Measurements from ENCODE around the gene CDKL1. TPM values are rescaled to one million over a fixed set of nuclear protein-coding genes. Genes with fewer than 3 reads are reported as not detected.

The CDKL1 gene
- polyA plus RNA-seq, 2 of the 4 experiments (the other 2 are of a cell fraction): 10.2 to 11.0 TPM

DNA sequence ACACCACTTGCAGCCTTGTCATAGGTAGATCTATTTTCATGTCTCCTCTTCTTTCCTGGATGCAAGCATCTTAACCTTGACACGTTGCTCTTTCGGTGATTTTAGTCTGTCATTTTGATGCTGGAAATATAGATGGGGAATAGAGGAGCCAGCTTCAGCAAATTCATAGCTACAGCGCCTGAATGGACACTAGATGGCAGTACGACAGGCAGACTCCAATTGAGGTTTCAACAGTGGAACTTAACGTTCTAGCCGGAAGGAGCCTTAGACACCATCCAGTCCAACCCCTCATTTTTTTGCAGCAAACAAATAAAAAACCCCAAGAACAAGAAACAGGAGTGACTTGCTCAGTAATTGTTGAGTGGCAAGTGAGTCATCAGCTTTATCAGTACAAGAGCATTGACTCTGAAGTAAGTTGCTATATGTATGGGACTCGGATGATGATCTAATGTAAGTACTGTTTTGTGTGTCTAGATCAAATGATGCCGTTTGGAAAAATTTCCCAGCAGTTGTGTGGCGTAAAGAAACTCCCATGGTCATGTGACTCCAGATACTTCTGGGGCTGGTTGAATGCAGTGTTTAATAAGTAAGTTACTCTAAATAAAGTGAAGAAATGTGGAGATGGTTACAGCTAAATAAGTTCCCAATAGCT is 75.5 kb downstream of the CDKL1 start (continued):
- TF ChIP-seq CHD2 (IDR thresholded peaks at IDR 0.05; ENCODE audit: low read length, partially characterized antibody): no peak
- TF ChIP-seq, protein P1, sequence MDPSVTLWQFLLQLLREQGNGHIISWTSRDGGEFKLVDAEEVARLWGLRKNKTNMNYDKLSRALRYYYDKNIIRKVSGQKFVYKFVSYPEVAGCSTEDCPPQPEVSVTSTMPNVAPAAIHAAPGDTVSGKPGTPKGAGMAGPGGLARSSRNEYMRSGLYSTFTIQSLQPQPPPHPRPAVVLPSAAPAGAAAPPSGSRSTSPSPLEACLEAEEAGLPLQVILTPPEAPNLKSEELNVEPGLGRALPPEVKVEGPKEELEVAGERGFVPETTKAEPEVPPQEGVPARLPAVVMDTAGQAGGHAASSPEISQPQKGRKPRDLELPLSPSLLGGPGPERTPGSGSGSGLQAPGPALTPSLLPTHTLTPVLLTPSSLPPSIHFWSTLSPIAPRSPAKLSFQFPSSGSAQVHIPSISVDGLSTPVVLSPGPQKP (IDR thresholded peaks at IDR 0.05; ENCODE audit: low read depth, low read length): no peak
- TF ChIP-seq RFX5 (IDR thresholded peaks at IDR 0.05): 0 out of 2 replicates have a peak, but pooled peaks have one; percentile 37
- TF ChIP-seq HOXB13 (CRISPR knock-in tag; IDR thresholded peaks at IDR 0.05; ENCODE audit: low read depth): 0 out of 2 replicates have a peak, but pooled peaks have one; percentile 33
- TF ChIP-seq KDM5A (IDR thresholded peaks at IDR 0.05): no peak
- TF ChIP-seq, protein P2, sequence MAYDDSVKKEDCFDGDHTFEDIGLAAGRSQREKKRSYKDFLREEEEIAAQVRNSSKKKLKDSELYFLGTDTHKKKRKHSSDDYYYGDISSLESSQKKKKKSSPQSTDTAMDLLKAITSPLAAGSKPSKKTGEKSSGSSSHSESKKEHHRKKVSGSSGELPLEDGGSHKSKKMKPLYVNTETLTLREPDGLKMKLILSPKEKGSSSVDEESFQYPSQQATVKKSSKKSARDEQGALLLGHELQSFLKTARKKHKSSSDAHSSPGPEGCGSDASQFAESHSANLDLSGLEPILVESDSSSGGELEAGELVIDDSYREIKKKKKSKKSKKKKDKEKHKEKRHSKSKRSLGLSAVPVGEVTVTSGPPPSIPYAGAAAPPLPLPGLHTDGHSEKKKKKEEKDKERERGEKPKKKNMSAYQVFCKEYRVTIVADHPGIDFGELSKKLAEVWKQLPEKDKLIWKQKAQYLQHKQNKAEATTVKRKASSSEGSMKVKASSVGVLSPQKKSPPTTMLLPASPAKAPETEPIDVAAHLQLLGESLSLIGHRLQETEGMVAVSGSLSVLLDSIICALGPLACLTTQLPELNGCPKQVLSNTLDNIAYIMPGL (CRISPR knock-in tag; IDR thresholded peaks at IDR 0.05; ENCODE audit: borderline replicate concordance): no peak
- no peak for TF ChIP-seq BHLHE40 (IDR thresholded peaks at IDR 0.05; ENCODE audit: low read depth, low read length)
- 0 out of 2 replicates have a peak, but pooled peaks have one; percentile 58 for TF ChIP-seq HOXA7 (CRISPR knock-in tag; IDR thresholded peaks at IDR 0.05)
- no peak for TF ChIP-seq ZNF302 (CRISPR knock-in tag; IDR thresholded peaks at IDR 0.05)
- TF ChIP-seq CBX2 (IDR thresholded peaks at IDR 0.05; ENCODE audit: borderline replicate concordance, low read depth): no peak
- TF ChIP-seq NPAS2 (CRISPR knock-in tag; IDR thresholded peaks at IDR 0.05; ENCODE audit: borderline replicate concordance): no peak
- no peak for TF ChIP-seq REST (IDR thresholded peaks at IDR 0.05)
- TF ChIP-seq JUN (IDR thresholded peaks at IDR 0.05): no peak
- TF ChIP-seq, protein P3, sequence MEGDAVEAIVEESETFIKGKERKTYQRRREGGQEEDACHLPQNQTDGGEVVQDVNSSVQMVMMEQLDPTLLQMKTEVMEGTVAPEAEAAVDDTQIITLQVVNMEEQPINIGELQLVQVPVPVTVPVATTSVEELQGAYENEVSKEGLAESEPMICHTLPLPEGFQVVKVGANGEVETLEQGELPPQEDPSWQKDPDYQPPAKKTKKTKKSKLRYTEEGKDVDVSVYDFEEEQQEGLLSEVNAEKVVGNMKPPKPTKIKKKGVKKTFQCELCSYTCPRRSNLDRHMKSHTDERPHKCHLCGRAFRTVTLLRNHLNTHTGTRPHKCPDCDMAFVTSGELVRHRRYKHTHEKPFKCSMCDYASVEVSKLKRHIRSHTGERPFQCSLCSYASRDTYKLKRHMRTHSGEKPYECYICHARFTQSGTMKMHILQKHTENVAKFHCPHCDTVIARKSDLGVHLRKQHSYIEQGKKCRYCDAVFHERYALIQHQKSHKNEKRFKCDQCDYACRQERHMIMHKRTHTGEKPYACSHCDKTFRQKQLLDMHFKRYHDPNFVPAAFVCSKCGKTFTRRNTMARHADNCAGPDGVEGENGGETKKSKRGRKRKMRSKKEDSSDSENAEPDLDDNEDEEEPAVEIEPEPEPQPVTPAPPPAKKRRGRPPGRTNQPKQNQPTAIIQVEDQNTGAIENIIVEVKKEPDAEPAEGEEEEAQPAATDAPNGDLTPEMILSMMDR (IDR thresholded peaks at IDR 0.05): peak; percentile 88
- no peak for TF ChIP-seq NFE2L2 (conservative IDR thresholded peaks at IDR 0.05; ENCODE audit: low read length)
- no peak for TF ChIP-seq FOSB (CRISPR knock-in tag; IDR thresholded peaks at IDR 0.05)
- TF ChIP-seq, protein P4, sequence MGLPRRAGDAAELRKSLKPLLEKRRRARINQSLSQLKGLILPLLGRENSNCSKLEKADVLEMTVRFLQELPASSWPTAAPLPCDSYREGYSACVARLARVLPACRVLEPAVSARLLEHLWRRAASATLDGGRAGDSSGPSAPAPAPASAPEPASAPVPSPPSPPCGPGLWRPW (IDR thresholded peaks at IDR 0.05): no peak
- TF ChIP-seq SREBF2 (IDR thresholded peaks at IDR 0.05): no peak
- no peak for TF ChIP-seq CHD4 (IDR thresholded peaks at IDR 0.05; ENCODE audit: borderline replicate concordance)
- TF ChIP-seq PHF8 (IDR thresholded peaks at IDR 0.05; ENCODE audit: borderline replicate concordance, low read depth): no peak
- TF ChIP-seq POLR2AphosphoS2 (conservative IDR thresholded peaks at IDR 0.05; ENCODE audit: low read length): no peak
- no peak for TF ChIP-seq FOSL2 (IDR thresholded peaks at IDR 0.05)
- peak; percentile 85 for TF ChIP-seq FOSL2 (CRISPR knock-in tag; IDR thresholded peaks at IDR 0.05)
- no peak for TF ChIP-seq FOXS1 (CRISPR knock-in tag; IDR thresholded peaks at IDR 0.05)
- peak in 1 of 2 experiments; percentile 34; a peak in 1 of 4 replicates for TF ChIP-seq CEBPB (IDR thresholded peaks at IDR 0.05)
- no peak for TF ChIP-seq CBX8 (IDR thresholded peaks at IDR 0.05)
- no peak for TF ChIP-seq HOXB5 (CRISPR knock-in tag; IDR thresholded peaks at IDR 0.05)
- no peak for TF ChIP-seq E2F6 (IDR thresholded peaks at IDR 0.05; ENCODE audit: borderline replicate concordance, low read depth)
- TF ChIP-seq HEYL (CRISPR knock-in tag; IDR thresholded peaks at IDR 0.05): no peak
- no peak for TF ChIP-seq TP53 (CRISPR knock-in tag; IDR thresholded peaks at IDR 0.05)
- TF ChIP-seq ESRRA (IDR thresholded peaks at IDR 0.05; ENCODE audit: borderline replicate concordance, low read length): no peak
- peak; percentile 68 to 70 for TF ChIP-seq RAD21 (conservative IDR thresholded peaks at IDR 0.05 in 1 of 2, IDR thresholded peaks at IDR 0.05 in 1 of 2)
- peak; percentile 80 for TF ChIP-seq SMC3 (IDR thresholded peaks at IDR 0.05)
- no peak for TF ChIP-seq ZFP36 (IDR thresholded peaks at IDR 0.05; ENCODE audit: borderline replicate concordance, partially characterized antibody)
